Measurements from ENCODE around the gene CHST14.

CHST14 gene

DNA sequence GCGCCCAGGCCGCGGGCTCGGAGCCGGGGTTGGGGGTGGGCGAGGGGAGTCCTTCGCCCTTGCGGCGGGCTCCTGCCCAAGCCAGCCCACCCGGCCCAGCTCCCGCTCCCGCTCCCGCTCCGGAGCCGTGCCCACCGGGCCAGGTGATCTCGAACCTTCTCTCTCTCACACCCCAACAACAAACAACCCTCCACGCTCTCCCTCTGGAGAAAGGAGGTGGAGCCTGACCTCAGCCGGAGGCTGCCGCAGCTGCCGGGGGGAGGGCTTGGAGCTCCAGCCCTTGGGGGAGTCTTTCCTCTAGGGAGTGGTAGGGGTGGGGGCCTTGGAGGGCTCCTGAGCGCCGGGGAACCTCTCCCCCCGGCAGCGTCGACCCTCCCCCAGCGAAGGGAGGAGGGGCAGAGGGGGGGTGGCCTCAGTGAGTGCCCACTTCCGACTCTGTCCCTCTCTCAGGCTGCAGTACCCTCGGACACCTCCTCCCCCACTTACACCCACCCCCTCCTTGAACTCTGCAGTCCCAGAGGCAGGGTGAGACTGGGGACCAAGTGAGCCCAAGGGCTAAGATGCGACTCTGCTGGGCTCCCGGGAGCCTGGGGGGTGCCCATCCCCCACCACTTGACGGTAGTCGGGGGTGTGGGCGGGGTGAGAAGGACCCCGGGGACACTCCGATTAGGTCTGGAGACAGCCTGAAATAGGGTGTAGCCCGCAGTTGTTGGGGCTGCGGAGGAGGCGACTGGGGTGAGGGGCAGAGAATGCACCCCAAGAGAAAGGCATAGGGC lies 34.5 kb upstream of the CHST14 start:
- Histone ChIP-seq H3K4me3 (ENCODE audit: low read depth, low read length) (peak overlapping the region; percentile 31), H3K27me3 (replicated peaks) (peaks cover 42% of the 10 kb centered on the region), H3K27ac (no peak overlapping the region), H3K36me3 (replicated peaks) (no peaks in the 10 kb centered on the region)
- TF ChIP-seq, protein P1, sequence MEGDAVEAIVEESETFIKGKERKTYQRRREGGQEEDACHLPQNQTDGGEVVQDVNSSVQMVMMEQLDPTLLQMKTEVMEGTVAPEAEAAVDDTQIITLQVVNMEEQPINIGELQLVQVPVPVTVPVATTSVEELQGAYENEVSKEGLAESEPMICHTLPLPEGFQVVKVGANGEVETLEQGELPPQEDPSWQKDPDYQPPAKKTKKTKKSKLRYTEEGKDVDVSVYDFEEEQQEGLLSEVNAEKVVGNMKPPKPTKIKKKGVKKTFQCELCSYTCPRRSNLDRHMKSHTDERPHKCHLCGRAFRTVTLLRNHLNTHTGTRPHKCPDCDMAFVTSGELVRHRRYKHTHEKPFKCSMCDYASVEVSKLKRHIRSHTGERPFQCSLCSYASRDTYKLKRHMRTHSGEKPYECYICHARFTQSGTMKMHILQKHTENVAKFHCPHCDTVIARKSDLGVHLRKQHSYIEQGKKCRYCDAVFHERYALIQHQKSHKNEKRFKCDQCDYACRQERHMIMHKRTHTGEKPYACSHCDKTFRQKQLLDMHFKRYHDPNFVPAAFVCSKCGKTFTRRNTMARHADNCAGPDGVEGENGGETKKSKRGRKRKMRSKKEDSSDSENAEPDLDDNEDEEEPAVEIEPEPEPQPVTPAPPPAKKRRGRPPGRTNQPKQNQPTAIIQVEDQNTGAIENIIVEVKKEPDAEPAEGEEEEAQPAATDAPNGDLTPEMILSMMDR (IDR thresholded peaks at IDR 0.05; ENCODE audit: low read depth, low read length, missing control alignments), result no peak
- in situ Hi-C loops (cut with HindIII; ENCODE audit: low pct_ligation_motif_present, low sequenced_read_pairs), result no loop called here
- DNase-seq, result no peak

DNA sequence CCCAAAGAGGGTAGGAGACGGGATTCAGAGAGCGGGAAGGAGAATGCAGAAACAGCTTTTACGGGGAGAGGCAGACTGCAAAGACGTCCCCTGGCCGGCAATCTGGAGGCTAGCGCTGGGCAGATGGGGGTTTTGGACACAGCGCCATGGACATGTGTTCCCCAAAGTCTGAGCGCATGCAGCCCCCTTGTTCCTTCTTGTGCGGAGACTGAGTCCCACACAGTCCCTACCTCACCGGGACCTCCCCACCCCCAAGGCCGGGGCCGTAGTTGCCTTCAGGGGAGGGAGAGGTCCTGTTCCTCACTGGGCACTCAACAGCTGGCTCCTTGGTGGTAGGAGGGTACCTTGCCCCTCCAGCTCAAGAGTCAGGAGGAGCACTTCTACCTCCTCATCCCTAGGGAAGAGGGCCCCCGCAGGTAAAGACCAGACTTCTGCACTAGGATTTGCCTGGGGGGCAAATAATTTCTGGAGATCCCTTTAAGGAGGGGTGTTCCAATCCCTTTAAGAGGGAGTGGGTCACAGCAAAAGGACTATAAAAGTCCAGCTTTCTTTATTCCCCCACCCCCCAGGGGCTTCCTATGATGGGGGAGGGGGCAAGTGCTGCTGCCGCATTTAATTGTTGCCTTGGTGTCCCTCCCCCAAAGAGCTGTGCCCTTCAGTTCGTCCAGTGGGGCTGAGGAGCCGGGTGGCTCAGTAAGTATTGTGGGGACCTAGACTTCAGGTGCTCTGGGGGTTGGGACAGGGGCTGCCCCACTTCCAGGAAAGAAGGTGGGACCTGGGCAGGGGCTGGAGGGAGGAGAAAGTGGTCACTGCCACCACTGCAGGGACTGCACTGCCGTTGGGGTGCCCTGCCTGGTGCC lies 33.7 kb upstream of the CHST14 start:
- Histone ChIP-seq H3K4me3 (ENCODE audit: low read depth, low read length) (no peak overlapping the region), H3K27me3 (replicated peaks) (peaks cover 42% of the 10 kb centered on the region), H3K36me3 (replicated peaks) (no peaks in the 10 kb centered on the region), H3K27ac (no peak overlapping the region)
- in situ Hi-C loops (cut with HindIII; ENCODE audit: low pct_ligation_motif_present, low sequenced_read_pairs), result no loop called here
- DNase-seq, result no peak
- TF ChIP-seq, protein P1 (IDR thresholded peaks at IDR 0.05; ENCODE audit: low read depth, low read length, missing control alignments), result no peak

DNA sequence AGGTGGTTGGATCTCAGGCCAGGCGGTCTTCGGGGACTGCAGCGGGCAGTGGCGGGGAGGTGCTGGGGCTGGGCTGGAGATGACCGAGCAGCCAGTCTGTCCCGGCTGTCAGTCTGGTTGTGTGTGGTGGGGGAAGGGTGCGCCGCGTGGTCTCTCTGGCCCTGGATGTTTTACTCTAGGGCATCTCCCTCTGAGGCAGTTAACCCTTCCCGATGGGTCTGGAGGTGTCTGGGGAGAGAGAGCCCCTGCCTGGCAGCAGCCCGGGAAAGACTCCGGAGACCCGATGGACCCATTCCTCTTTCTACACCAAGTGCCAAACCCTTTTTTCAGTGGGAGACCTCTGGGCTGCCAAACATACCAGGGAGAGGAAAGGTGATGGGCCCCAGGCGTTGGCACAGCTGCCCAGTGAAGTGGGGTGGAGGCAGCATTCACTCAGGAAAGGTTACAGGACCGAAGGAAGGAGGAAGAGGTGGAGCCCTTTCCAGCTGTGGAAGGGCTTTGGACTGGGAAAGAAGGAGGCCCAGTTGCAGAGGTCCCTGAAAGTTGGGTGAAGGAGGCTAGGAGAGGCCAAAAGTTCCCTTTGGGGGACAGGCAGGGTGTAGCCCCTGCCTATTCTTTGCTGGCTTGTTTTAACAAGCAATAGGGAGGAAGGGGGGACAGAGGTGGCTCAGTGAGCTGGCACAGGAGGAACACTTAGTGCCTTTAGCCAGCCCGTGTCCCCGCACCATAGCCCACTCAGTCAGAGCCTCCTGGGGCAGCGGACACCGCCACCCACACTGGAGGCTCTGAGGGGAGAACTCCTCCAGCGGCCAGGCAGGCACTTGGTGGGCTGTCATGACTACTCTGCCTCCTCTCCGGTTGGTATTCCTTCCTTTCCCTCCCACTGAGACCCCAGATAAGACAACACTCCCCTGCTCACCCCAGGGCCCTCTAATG lies 32.8 kb upstream of the CHST14 start:
- Histone ChIP-seq H3K4me3 (ENCODE audit: low read depth, low read length) (no peak overlapping the region), H3K36me3 (replicated peaks) (no peaks in the 10 kb centered on the region), H3K27ac (no peak overlapping the region), H3K27me3 (replicated peaks) (peaks cover 42% of the 10 kb centered on the region)
- in situ Hi-C loops (cut with HindIII; ENCODE audit: low pct_ligation_motif_present, low sequenced_read_pairs), result no loop called here
- TF ChIP-seq, protein P1 (IDR thresholded peaks at IDR 0.05; ENCODE audit: low read depth, low read length, missing control alignments), result no peak
- no peak for DNase-seq

DNA sequence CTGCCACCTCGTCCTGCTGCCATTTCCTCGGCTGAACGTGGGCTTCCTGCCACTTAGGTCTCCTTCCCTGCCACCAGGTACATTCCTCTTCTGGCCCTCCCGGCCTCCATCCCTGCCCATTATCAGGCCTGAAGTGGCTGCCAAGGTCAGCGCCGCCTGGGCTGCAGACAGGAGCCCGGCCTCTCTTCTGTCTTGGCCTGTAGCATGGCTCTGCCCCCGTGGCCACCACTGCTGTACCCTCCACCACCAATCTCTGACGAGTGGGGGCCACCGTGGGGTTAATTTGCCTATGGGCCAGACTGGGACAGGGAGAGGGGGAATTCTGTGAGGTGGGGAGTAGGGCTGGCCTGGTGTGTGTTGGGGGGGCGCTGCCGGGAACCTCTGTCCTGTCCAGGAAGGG lies 32.1 kb upstream of the CHST14 start:
- Histone ChIP-seq H3K4me3 (ENCODE audit: low read depth, low read length) (no peak overlapping the region), H3K36me3 (replicated peaks) (no peaks in the 10 kb centered on the region), H3K27me3 (replicated peaks) (peaks cover 41% of the 10 kb centered on the region), H3K27ac (no peak overlapping the region)
- TF ChIP-seq, protein P1 (IDR thresholded peaks at IDR 0.05; ENCODE audit: low read depth, low read length, missing control alignments), result no peak
- in situ Hi-C loops (cut with HindIII; ENCODE audit: low pct_ligation_motif_present, low sequenced_read_pairs), result no loop called here
- no peak for DNase-seq

DNA sequence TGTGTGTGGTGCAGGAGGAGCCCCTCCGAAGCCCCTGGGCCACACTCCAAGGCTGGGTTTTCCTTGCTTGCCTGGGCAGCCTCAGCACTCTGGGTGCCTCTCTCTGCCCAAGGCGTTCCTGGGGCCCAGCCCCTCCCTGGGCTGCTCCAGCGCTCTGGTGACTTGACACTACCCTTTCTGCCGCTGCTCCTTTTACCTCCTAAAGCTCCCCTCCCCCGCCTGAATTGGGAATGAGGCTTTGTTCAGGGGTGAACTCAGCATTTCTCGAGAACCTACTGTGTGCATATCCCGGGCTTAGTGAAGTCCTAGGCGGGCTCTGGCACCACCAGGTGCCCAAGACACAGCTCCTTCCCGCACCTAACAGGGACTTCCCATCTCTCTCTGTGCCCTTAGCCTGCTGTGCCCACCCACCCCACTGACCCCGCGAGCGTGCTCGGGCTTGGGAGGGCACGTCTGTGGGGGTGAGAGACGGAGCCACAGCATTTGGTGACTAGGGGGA lies 31.3 kb upstream of the CHST14 start:
- no peak overlapping the region for H3K27ac ChIP-seq
- peak overlapping the region; percentile 50 for H3K4me3 ChIP-seq (ENCODE audit: low read depth, low read length)
- TF ChIP-seq, protein P1 (IDR thresholded peaks at IDR 0.05; ENCODE audit: low read depth, low read length, missing control alignments), result no peak
- DNase-seq, result no peak
- in situ Hi-C loops (cut with HindIII; ENCODE audit: low pct_ligation_motif_present, low sequenced_read_pairs), result no loop called here
- peaks cover 35% of the 10 kb centered on the region for H3K27me3 ChIP-seq (replicated peaks)
- no peaks in the 10 kb centered on the region for H3K36me3 ChIP-seq (replicated peaks)
